GM10266 (cell line): Measurements from ENCODE around the gene EGFL7.
"Not testable (repeated sequence)": the region's sequence is repeated elsewhere in the genome, so short reads cannot be mapped to it uniquely, and the experiment has no call there.

Experiments
- DNase-seq: peaks from one replicate; pipeline ENCODE4 v3.0.0; 2012; ENCODE audit errors: extremely low spot score
- TF ChIP-seq, protein P1 (sequence below): IDR thresholded peaks from 2 replicates; pipeline ENCODE4 v1.5.1; 2012; ENCODE audit warnings: mild to moderate bottlenecking, low read depth; ENCODE audit not compliant: control insufficient read depth, insufficient read depth; ENCODE audit errors: missing control alignments

EGFL7 gene

DNA sequence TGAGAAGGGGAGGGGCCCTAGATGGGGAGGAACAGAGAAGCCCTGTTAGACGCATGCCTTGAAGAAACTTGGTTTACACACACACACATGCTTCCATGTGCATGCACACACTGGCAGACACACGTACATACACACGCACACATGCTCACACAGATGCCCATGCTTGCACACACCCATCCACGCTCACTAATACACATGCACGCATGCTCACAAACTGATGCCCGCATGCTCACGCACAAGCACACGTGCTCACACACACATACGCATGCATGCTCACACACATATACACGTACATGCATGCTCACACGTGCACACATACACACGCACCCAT, 32.1 kb upstream of the EGFL7 start:
- TF ChIP-seq, protein P1, sequence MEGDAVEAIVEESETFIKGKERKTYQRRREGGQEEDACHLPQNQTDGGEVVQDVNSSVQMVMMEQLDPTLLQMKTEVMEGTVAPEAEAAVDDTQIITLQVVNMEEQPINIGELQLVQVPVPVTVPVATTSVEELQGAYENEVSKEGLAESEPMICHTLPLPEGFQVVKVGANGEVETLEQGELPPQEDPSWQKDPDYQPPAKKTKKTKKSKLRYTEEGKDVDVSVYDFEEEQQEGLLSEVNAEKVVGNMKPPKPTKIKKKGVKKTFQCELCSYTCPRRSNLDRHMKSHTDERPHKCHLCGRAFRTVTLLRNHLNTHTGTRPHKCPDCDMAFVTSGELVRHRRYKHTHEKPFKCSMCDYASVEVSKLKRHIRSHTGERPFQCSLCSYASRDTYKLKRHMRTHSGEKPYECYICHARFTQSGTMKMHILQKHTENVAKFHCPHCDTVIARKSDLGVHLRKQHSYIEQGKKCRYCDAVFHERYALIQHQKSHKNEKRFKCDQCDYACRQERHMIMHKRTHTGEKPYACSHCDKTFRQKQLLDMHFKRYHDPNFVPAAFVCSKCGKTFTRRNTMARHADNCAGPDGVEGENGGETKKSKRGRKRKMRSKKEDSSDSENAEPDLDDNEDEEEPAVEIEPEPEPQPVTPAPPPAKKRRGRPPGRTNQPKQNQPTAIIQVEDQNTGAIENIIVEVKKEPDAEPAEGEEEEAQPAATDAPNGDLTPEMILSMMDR: no peak
- no peak for DNase-seq

DNA sequence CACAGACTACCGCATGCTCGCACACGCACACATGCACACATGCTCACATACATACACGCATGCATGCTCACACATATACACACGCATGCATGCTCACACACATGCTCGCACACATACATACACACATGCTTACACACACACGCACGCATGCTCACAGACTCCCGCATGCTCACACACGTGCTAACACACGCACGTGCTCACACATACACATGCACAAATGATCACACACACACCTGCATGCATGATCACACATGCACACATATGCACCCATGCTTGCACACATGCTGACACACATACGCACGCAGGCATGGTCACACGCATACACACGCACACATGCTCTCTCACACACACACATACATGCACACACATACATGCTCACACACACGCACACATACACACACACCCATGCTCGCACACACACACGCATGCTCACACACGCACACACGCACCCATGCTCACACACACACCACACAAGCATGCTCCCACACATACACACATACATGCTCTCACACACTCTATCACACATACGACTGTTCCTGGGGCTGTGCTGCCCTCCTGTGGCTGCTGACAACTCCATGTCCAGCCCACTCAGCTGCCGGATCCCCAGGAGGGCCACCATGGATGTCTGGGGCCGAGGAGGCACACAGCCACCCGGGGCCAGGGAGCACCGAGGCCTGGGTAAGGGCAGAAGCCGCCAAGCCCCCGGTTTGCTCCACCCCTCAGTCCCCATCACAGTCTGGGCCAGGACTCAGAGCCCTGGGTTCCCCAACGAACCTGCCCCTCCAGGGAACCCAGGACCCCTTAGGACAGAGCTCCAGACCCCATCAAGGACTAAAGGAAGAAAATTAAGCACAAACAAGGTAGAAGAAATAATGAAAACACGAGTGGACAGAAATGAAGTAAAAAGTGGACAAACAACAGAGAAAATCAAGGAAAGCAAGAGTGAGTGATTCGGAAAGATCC, 31.4 kb upstream of the EGFL7 start:
- TF ChIP-seq, protein P1: peak; percentile 88
- DNase-seq: peak; percentile 85

DNA sequence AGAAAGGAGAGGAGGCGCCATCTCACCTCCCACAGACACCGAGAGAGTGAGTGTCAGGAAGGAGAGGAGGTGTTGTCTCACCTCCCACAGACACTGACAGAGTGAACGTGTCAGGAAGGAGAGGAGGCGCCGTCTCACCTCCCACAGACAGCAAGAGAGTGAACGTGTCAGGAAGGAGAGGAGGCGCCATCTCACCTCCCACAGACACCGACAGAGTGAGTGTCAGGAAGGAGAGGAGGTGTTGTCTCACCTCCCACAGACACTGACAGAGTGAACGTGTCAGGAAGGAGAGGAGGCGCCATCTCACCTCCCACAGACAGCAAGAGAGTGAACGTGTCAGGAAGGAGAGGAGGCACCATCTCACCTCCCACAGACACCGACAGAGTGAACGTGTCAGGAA, 30.6 kb upstream of the EGFL7 start:
- DNase-seq: not testable (repeated sequence)

DNA sequence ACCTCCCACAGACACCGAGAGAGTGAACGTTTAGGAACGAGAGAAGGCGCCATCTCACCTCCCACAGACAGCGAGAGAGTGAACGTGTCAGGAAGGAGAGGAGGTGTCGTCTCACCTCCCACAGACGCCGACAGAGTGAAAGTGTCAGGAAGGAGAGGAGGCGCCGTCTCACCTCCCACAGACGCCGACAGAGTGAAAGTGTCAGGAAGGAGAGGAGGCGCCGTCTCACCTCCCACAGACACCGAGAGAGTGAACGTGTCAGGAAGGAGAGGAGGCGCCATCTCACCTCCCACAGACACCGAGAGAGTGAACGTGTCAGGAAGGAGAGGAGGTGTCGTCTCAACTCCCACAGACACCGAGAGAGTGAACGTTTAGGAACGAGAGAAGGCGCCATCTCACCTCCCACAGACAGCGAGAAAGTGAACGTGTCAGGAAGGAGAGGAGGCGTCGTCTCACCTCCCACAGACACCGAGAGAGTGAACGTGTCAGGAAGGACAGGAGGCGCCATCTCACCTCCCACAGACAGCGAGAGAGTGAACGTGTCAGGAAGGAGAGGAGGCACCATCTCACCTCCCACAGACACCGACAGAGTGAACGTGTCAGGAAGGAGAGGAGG, 30.1 kb upstream of the EGFL7 start:
- not testable (repeated sequence) for DNase-seq

DNA sequence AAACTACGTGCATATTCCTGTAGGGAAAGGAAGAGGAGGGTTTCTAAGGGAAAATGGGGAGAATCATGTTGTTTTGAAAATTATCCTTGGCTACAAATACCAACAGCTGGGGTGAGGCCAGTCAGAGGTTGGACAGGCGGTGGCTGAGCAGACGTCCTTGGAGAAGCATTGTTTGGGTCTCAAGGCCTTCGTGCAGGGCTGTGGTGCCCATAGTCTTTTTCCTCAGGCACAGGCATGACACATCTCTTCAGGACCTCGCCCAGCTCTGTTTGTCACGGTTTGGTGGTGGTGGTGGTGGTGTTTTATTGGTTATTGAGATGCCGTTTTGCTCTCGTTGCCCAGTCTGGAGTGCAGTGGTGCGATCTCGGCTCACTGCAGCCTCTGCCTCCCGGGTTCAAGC, 27.8 kb upstream of the EGFL7 start:
- TF ChIP-seq, protein P1: no peak
- no peak for DNase-seq

DNA sequence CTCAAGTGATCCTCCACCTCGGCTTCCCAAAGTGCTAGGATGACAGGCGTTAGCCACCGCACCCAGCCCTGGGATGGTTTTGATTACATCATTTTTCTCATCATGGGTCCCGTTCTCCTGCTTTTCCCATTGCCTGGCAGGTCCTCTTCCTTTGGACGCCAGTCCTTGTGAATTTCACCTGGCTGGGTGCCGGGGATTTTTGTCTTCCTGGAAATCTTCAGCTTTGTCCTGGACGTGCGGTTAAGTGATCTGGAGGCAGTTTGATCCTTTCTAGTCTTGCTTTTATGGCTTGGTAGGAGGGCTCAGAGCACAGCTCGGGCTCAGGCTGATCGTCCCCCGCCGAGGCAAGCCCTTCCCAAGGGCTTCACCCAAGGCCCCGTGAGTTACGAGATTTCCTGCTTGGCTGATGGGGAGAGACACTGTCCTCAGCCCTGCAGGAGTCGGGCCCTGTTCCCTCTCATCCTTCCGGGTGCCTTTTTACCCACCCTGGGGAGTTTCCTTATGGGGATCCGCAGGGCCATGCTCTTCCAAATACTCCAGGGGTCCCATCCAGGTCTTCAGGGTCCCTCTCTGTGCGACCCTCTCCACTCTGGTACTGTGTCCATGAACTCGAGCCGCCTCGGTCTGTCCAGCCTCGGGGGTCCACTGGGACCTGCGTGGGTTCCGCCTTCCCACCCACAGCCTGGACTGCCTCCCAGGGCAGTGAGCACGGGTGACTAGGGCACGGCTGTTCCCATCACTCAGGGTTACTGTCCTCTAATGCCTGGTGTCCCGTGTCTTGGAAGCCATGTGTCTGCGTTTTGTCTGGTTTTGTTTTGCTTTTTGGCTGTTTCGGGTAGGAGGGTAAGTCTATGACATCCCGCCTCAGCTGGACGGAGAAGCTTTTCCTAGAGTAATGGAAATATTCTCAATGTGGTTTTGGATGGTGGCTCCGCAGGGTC, 22.3 kb upstream of the EGFL7 start:
- TF ChIP-seq, protein P1: no peak
- no peak for DNase-seq

DNA sequence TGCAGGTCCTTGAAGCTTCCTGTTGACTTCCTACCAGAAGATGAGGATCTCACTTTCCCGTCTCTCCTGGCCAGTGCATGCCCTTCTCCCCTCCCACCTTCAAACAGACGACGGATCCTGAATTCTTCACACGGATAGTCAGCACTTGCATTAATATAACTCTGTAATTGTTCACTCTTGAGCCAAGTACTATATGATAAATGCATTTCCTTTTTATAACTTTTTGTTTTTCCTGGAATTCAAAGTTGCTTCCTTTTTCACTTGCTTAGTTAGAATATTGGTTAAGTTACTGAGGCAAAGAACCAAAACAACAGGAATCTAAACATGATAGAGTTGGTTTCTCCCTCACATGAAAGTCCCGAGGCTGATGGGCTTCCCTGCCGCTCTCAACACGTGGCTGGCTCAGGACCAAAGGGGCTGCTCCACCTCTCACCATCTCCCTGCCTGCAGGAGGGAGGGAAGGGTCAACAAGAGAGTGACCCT, 20.2 kb upstream of the EGFL7 start:
- TF ChIP-seq, protein P1: no peak
- DNase-seq: no peak
